Stimulated activated naive CD8-positive, alpha-beta T cell treated with anti-CD3 and anti-CD28 coated beads, Interleukin-15, Interleukin-2, amounts not matched to agents 100 U/mL and 50 U/mL, for 24 hours (primary cell): Measurements from ENCODE around the gene EXD2.
"Not testable (repeated sequence)": the region's sequence is repeated elsewhere in the genome, so short reads cannot be mapped to it uniquely, and the experiment has no call there.

Experiments used
- ATAC-seq: fragments of 150-1000 bp; cut with Tn5 transposase; one replicate; pipeline ENCODE4 v1.10.0; 2021
- DNase-seq: peaks from one replicate; pipeline ENCODE4 v3.0.0; 2021

EXD2 gene

DNA sequence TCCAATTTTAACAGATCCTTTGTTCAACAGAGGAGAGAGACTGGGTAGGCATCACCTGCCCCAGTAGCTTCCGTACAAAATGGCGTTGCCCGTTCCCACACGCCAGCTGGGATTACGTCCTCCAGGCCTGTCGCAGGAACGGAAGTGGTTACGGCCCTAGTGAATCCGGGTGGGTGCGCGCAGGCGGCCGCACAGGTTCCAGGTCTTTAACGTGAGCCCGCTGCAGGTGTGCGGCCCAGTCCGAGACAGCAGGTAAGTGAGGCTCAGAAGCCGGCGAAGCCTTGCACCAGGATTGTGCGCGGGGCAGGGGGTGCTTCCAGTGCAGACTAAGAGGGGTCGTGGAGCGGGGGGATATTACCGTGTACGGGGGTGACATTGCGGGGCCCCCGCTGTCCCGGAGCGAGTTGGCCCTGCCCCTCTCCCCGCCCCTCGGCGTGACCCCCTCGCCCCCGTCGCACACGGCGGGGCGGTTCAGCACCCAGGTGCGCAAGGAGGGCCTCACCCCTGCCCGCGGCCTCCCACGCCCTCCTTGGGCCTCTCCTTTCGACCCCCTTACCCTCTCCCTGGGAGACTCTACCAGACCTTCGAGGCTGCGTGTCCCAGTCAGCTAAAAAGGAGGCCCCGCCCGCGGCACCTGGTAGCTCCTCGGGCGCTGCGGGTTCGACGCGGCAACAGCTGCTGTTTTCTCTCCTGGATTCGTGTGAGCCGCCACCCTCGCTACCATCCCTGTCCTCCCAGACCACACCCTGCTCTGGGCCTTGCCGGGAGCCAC, at the start of gene EXD2:
Gene EXD2, plus strand, starts transcription at position 159 of the 772 bp plus-strand sequence. CDS start 17,973 bp downstream, outside the sequence.
- DNase-seq (peak; percentile 81), ATAC-seq (peak; percentile 93)

DNA sequence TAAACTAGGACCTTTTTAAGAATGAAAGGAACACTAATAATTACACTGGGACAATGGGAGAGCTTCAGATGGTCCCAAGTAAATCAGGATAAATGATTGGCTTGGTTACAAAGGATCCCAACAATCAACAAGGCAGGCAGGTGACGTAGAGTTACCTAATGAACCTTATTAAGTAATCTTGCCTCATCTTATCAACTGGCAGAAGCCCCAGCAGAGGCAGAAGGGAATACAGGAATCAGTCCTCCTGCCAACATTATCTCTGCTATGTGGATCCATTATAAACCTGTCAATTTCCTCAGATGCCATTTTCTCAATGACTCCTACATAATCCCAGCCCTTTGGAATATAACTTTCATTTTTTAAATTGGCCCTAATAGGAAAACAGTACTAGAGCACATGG, 49.7 kb upstream of the EXD2 start:
- DNase-seq (no peak), ATAC-seq (no peak)

- no peak for ATAC-seq
- no peak for DNase-seq
These were observed 49.2 kb upstream of the EXD2 start for GRCh38 chr14:69142101-69142500.

- DNase-seq (no peak), ATAC-seq (no peak)
These were observed 41.6 kb upstream of the EXD2 start for GRCh38 chr14:69149461-69150244.

DNA sequence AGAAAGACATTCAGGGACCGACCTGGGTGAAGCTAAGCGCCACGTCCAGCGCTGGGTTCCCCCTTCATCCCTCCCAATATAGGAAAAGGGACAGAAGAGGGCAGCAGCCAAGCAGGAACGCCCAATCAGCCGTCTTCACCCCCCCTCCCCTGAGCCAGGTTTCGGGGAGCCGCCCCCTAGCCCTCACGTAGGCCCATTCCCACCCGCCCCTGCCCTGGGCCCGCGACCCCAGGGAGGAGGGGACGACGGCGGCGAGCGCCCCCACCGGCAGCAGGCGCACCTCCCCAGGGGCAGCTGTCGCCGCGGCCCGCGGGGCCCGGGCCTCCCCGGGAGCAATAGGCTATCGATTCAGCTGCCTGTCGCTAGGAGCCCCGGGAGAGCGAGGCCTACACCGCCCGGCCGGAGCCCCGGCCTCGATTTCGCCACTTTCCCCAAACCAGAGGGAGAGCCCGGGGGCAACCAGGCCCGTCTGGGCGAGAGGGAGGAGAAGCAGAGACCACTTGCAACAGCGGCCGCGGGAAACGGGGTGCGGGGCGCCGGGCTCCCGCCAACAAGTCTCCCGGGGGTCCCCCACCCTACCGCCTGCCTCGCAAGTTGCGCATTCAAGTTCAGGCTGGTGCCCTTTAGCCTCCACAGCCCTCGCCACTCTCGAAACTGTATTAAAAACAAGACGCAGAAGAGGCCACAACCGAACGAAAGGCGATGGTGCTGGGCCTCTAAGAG, 39.7 kb upstream of the EXD2 start:
- DNase-seq (peak; percentile 86), ATAC-seq (peak; percentile 77)

DNA sequence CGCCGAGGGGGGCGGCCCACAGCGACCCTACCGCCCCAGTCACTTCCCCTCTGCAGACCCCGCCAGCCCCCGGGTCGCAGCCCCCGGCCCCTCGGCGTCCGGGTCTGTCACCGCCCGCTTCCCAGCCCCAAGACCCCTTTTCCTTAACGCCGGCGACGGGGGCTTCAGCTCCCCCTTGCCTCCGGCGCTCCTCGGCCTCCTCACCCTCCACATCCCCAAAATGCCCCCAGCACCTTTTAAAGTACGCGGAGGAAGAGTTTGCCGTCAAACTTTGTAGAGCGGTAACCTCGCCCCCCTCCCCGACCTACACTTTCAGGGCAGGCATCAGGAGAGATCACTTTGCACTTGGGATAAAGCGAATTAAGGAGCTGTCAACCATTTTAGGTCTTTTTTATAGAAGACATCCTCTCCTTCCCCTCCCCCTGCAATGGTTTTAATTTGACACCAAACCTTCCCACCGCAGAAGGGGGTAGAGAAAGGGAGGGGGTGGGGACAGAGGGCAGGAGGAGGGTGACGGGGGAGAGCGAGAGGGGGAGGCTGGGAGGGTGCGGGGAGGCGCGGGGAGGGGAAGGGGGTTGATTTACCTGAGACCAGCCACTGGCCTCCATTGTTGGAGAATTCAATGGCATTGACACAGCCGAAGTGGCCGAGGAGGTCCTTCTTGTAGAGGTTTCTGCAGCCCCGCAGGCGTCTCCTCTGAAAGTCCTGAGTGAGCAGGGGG, 39.0 kb upstream of the EXD2 start:
- ATAC-seq (peak; percentile 12), DNase-seq (peak; percentile 55)

DNA sequence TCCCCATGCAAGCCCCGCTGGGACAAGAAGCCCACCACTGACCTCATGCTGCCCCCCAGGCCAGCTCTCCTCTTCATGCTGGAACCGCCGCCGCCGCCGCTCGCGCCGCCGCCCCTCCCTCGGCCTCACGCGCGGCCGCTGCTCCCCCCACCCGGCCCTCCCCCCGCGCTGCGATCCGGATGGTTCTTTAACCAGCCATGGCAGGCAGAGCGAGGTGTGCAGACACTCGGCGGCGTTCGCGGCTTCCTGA, 38.5 kb upstream of the EXD2 start, which contains the start of gene DCAF5:
Gene DCAF5, minus strand, starts transcription at position 218 of the 250 bp plus-strand sequence. Its CDS starts 141 bp downstream, at position 77.
- DNase-seq, result peak; percentile 91
- ATAC-seq, result peak; percentile 95

DNA sequence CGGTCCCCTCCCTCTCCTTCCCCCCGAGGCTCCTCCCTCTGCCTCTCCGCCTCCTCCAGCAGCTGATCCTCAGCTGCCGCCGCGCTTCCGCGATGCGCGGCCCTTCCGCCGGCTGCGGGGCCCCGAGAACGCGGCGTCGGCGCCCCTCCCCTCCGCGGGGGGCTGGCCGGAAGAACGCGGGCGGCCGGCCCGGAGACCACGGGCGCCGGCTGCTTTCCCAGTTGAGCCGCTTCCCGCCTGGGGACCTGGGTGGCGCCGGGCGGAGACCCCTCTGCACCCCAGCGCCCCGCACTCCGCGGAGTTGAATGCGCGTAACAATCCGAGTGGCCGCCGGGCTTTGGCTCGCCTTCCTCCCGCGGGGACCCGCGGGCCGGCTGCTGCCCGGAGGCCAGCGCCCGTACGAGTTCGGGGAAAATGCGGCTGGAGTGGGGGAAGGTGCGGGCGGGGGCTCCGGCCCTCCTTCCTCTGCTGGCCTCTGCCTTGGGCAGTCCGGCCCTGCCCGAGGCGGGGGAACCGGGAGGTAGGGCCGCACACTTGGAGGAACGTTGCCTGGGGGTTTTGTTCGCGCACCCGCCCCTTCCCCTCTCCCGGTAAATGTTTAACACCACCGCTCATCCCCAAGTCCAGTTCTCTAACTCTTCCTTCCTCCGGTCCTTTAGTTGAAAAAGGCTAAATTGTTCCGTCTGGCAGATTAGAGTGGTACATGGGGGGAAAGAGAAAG, 38.0 kb upstream of the EXD2 start:
- ATAC-seq (no peak), DNase-seq (no peak)

DNA sequence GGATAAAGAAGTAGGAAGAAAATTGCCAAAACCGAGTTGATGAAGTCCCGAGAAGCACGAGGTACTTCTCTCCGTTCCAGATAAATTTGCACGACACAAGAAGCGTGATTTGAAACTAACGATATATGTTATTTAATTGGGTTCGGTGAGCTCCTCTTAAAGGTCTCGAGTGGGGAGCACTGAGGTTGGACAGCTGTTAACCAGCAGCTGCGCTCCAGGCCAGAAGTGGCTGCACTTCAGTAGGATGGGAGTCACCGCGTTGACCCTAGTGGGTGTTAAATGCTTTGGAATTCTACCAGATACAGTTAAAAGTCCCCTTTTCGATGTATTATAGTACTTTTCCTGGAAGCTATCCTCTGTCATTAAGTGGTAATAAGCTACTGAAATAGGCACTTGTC, 37.4 kb upstream of the EXD2 start:
- DNase-seq, result no peak
- ATAC-seq, result no peak

DNA sequence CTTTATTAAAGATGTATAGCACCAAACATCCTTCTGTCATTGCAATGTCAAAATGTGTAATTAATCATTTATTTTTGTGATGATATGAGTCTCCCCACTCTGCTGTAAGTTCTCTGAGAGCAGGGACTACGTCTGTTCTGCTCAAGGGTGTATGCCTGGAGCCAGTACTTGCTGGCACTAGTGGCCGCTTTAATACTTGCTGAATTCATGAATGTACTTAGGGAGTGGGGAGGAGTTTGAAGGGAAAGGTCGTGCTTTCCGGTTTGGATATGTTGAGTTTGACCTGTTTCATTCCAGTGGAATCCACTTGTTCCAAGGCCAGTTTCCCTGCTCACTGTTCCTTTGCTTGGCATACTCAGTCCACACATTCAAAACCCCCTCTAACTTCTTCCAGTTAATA, 36.5 kb upstream of the EXD2 start:
- DNase-seq (no peak), ATAC-seq (no peak)

DNA sequence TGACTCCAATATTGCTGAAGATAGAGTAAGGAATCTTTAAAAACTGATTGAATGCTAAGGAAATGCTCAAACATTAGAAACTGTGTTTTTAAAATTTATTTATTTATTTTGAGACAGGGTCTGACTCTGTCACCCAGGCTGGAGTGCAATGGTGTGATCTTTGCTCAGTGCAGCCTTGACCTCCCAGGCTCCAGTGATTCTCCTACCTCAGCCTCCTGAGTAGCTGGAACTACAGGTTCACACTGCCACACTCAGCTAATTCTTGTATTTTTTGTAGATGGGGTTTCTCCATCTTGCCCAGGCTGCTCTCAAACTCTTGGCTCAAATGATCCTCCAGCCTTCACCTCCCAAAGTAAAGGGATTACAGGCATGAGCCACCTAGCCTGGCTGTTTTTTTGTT, 35.1 kb upstream of the EXD2 start:
- ATAC-seq (no peak), DNase-seq (no peak)

DNA sequence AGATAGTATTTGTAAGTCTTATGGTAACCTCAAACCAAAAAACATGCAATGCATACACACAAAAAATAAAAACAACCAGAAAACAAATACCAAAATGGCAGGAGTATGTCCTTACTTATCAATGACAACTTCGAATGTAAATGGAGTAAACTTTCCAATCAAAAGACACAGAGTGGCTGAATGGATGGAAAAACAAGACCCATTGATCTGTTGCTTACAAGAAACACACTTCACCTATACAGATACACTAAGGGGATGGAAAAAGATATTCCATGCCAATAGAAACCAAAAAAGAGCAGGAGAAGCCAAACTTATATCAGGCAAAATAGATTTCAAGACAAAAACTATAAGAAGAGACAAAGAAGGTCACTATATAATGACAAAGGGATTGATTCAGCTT, 29.7 kb upstream of the EXD2 start:
- no peak for ATAC-seq
- no peak for DNase-seq

GRCh38 chr14:69165787-69166186, 25.5 kb upstream of the EXD2 start:
- DNase-seq, ATAC-seq: not testable (repeated sequence)

DNA sequence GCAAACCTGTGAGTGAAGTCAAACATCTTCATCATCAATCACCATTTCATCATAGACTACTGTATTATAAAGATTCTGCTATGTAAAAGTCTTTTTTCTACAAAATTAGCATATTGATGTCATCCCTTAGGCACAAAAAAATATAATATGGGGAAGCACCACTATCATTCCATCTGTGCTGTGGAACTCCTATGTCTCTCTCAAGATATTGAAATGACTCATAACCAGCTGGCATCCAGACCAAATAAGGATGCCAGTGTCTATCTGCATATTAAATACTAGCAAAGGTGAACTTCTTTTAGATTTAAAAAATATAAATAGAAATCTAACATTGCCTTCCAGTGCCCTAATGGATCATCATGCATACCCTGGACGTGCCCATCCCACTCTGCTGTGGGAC, 20.5 kb upstream of the EXD2 start:
- peak; percentile 50 for ATAC-seq
- DNase-seq, result no peak

GRCh38 chr14:69171569-69171968, 19.7 kb upstream of the EXD2 start:
- no peak for ATAC-seq

DNA sequence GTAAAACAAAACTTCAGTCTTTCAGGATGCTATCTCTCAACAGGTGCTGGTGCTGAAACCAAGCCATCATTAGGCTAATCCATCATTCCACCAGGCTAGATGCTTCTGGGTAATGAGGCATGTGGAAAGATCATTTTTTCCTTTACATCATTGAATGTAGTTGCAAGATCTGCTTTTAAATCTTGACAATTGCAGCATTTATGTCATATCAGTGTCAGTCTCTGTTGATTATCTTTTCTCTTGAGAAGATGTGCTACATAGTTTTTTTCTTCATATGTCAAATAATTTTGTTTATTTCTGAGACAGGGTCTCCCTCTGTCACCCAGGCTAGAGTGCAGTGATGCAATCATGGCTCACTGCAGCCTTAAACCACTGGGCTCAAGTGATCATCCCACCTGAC, 16.2 kb upstream of the EXD2 start:
- ATAC-seq (no peak), DNase-seq (no peak)

More at GRCh38 chr14:69171569-69171968, 19.7 kb upstream of the EXD2 start:
- DNase-seq, result no peak

DNA sequence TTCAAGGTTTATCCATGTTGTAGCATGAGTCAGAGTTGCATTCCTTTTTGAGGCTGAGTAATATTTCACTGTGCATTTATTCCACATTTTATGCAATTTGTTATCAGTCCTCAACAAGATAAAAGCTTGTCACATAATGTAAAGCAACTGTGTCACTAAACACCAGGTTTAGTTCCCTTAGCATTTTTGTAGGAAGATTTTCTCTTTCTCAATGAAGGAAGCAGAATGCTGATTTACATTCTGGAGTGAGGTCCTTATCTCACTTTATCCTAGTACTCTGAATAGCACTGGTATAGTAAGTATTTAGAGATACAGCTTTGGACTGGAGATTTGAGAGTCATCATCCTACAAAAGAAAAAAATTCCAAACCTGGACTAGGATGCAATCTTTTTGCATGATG, 9.8 kb upstream of the EXD2 start:
- ATAC-seq (no peak), DNase-seq (no peak)

DNA sequence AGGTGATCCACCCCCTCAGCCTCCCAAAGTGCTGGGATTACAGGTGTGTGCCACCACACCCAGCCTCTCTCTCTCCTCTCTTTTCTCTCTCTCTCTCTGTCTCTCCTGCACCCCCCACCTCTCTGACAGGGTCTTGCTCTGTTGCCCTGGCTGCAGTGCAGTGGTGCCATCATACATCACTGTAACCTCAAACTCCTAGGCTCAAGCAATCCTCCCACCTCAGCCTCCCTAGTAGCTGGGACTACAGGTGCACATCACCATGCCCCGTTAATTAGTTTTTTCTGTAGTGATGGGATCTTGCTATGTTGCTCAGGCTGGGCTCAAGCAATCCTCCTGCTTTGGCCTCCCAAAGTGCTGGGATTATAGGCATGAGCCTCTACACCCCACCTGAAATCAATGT, 8.7 kb upstream of the EXD2 start:
- not testable (repeated sequence) for DNase-seq, ATAC-seq

- ATAC-seq (no peak), DNase-seq (no peak)
These were observed 7.6 kb upstream of the EXD2 start for GRCh38 chr14:69183735-69184134.

DNA sequence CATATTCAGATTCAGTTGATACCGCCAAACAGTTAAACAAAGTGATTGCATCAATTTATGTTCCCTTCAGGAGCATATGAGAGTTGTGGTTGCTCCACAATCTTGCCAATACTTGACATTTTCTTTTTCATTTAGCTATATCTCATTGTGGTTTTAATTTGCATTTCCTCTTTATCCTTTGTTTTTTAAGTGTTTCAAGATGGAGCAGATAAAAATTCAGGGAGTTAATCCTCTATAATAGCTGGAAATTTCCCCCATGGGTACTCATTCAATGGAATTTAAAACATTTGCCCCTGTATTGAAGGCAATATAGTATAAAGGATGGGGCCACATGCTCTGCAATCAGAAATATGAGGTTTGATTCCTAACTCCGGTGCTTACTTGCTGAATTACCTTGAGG, 1.1 kb upstream of the EXD2 start:
- ATAC-seq, result no peak

GRCh38 chr14:69193721-69194120, 2.4 kb downstream of the EXD2 start:
- ATAC-seq (no peak), DNase-seq (no peak)

More for the DNA sequence above, 1.1 kb upstream of the EXD2 start:
- DNase-seq, result no peak

DNA sequence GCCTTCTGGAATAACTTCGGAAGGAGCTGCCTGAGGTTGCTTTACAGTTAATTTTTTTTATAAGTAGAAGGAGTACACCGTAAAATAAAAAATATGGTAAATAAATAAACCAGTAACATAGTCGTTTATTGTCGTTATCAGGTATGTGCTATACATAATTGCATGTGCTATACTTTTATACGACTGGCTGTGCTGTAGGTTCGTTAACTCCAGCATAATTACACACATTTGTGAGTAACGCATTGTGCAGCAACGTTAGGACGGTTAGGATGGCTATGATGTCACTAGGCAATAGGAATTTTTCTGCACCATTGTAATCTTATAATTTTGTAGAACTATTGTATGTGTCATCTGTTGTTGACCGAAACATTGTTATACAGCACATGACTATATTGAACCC, 8.5 kb downstream of the EXD2 start:
- ATAC-seq (no peak), DNase-seq (no peak)
